ENCODE results near the gene JAML. TPM values are rescaled to one million over a fixed set of nuclear protein-coding genes. Genes with fewer than 3 reads are reported as not detected.

The JAML gene
- total and polyA plus RNA-seq, 2 of the 4 experiments (the other 2 are of a cell fraction): not detected

DNA sequence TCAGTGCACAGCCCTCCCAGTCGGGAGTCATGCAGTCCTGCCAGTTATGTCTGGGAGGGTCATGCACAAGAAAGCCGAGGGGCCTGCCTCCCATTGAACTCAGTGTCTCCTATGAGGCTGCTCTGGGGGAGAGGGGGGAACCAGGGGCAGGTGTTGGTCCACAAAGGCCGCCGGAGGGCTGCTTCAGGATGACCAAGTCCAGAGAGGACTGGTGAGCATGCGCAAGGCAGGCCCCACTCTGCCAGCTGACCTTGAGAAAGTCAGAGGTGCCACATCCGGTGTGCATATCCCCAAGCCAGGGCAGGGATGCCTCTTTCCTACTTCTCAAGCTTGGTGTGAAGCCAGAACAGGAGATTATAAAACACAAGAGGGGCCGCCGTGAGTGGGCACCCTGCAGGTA is 76.6 kb downstream of the JAML start:
- in situ Hi-C loops (cut with MboI; ENCODE audit: low sequenced_read_pairs): loop anchor here (10.0 kb wide), 1 partner anchor 207 kb away; the partner anchor contains the start of gene UBE4A
- dilution Hi-C loops (cut with HindIII; ENCODE audit: low sequenced_read_pairs, unreplicated experiment): no loop called here
- H2BK15ac ChIP-seq (ENCODE audit: low read depth, low read length): no peak overlapping the region
- POLR2A ChIA-PET (ENCODE audit: unreplicated experiment): no interaction called here
- H3K36me3 ChIP-seq (ENCODE audit: control insufficient read depth, insufficient read depth, low read length): no peaks in the 10 kb centered on the region
- no peak overlapping the region for H2AK9ac ChIP-seq (replicated peaks; ENCODE audit: low read depth, low read length, poor library complexity)
- no peak overlapping the region for H4K8ac ChIP-seq (ENCODE audit: low read depth in 2 of 2, low read length in 2 of 2)
- H2AK5ac ChIP-seq (ENCODE audit: low read depth, low read length): no peak overlapping the region
- no CpG with 5 or more reads among the region's 8 CpGs for WGBS, 2 experiments (ENCODE audit: extremely low coverage in 2 of 2, insufficient read length in 1 of 2)
- TF ChIP-seq ELK1 (IDR thresholded peaks at IDR 0.05; ENCODE audit: borderline replicate concordance, low read depth, low read length): no peak
- TF ChIP-seq FOS (IDR thresholded peaks at IDR 0.05; ENCODE audit: low read depth, low read length): no peak
- no peak for TF ChIP-seq CTCF (conservative IDR thresholded peaks at IDR 0.05; ENCODE audit: low read depth, low read length)
- TF ChIP-seq POLR2A (IDR thresholded peaks at IDR 0.05; ENCODE audit: low read depth, low read length): no peak
- no peak for TF ChIP-seq CEBPB (IDR thresholded peaks at IDR 0.05; ENCODE audit: low read depth, low read length)
- TF ChIP-seq RAD21 (IDR thresholded peaks at IDR 0.05; ENCODE audit: low read length): no peak
- no peak for TF ChIP-seq RFX5 (IDR thresholded peaks at IDR 0.05; ENCODE audit: low read depth, low read length)
- TF ChIP-seq MAZ (IDR thresholded peaks at IDR 0.05; ENCODE audit: borderline replicate concordance, low read depth, low read length): no peak
- no peak for TF ChIP-seq USF2 (IDR thresholded peaks at IDR 0.05; ENCODE audit: low read depth, low read length)
- no peak for TF ChIP-seq CHD1 (IDR thresholded peaks at IDR 0.05; ENCODE audit: low read depth, low read length)
- TF ChIP-seq BHLHE40 (IDR thresholded peaks at IDR 0.05; ENCODE audit: low read depth, low read length): no peak
- TF ChIP-seq RCOR1 (IDR thresholded peaks at IDR 0.05; ENCODE audit: insufficient replicate concordance, low read length): no peak
- TF ChIP-seq MAFK (IDR thresholded peaks at IDR 0.05; ENCODE audit: low read depth, low read length): no peak
- TF ChIP-seq SMC3 (IDR thresholded peaks at IDR 0.05; ENCODE audit: low read depth, low read length): no peak
- no peak for TF ChIP-seq MXI1 (IDR thresholded peaks at IDR 0.05; ENCODE audit: borderline replicate concordance, low read depth, low read length)
- no peak for TF ChIP-seq NFE2L2 (IDR thresholded peaks at IDR 0.05; ENCODE audit: low read depth, low read length)
- no peak overlapping the region for H3K14ac ChIP-seq (replicated peaks; ENCODE audit: low read depth, low read length)
- H3K79me1 ChIP-seq (ENCODE audit: low read depth in 1 of 2, low read length in 2 of 2): no peaks in the 10 kb centered on the region
- no peak overlapping the region for H3K27ac ChIP-seq (ENCODE audit: insufficient read depth, low read length)
- no peak overlapping the region for H2BK20ac ChIP-seq (ENCODE audit: low read depth, low read length)
- H3K4me1 ChIP-seq (ENCODE audit: control insufficient read depth, insufficient read depth, low read length): no peaks in the 10 kb centered on the region; the same call in 1 of the 2 replicates
- ATAC-seq (ENCODE audit: low read depth) (no peak), DNase-seq (no peak)
- H3K23ac ChIP-seq (ENCODE audit: low read depth, low read length): no peak overlapping the region
- CTCF ChIA-PET: interaction anchor here (1.4 kb wide), 1 partner anchor 24 kb away, joined by 3 read pairs; no protein-coding TSS in a partner anchor
- H3K4ac ChIP-seq (ENCODE audit: low read depth, low read length): no peak overlapping the region
- no peak overlapping the region for H4K91ac ChIP-seq (ENCODE audit: insufficient read depth, low read depth, low read length)
- no peak overlapping the region for H3K4me2 ChIP-seq (ENCODE audit: low read depth, low read length)
- H3K9ac ChIP-seq (ENCODE audit: low read depth, low read length): no peak overlapping the region
- no peak overlapping the region for H2AFZ ChIP-seq (replicated peaks; ENCODE audit: low read length, poor library complexity)
- no TSS peak for BruUV-seq (replicated peaks)
- H3K9me1 ChIP-seq (ENCODE audit: insufficient read depth, low read length): no peaks in the 10 kb centered on the region
- H2BK5ac ChIP-seq (ENCODE audit: low read depth, low read length, poor library complexity, severe bottlenecking): no peak overlapping the region
- no peak overlapping the region for H3K4me3 ChIP-seq (ENCODE audit: insufficient read depth, low read depth, low read length)
- H4K20me1 ChIP-seq (ENCODE audit: insufficient read depth, low read length): no peaks in the 10 kb centered on the region
- H3K9me3 ChIP-seq (ENCODE audit: control insufficient read depth, insufficient read depth, low read length): no peaks in the 10 kb centered on the region
- intact Hi-C loops (cut with micrococcal nuclease): loop anchor here (5.0 kb wide), 2 partner anchors 339 to 419 kb away; partner anchors contain the start of gene IFT46
- peaks cover 54% of the 10 kb centered on the region for H3K27me3 ChIP-seq (ENCODE audit: control insufficient read depth, insufficient read depth, low read length)
- no peak overlapping the region for H3K56ac ChIP-seq (ENCODE audit: extremely low read depth, insufficient read depth, low read length)
- H4K5ac ChIP-seq (ENCODE audit: low read depth, low read length): no peak overlapping the region
- H2BK120ac ChIP-seq (ENCODE audit: low read depth, low read length): no peak overlapping the region
- H3K18ac ChIP-seq (ENCODE audit: low read depth, low read length): no peak overlapping the region
